Bronchial epithelial cell (primary cell): ENCODE data around the gene GALNT5. TPM values are rescaled to one million over a fixed set of nuclear protein-coding genes. Genes with fewer than 3 reads are reported as not detected.
"Not testable (repeated sequence)": the region's sequence is repeated elsewhere in the genome, so short reads cannot be mapped to it uniquely, and the experiment has no call there.

Experiments
- DNase-seq: peaks from one replicate; pipeline ENCODE4 v3.0.0-alpha.2; 2010; ENCODE audit warnings: low read depth
- FAIRE-seq: peaks from 2 replicates; lab custom pipeline; 2011; peaks lifted over from hg19 to GRCh38; lab: Jason Lieb, UNC
- H3K27me3 ChIP-seq: 2 replicates; pipeline ENCODE4 v1.5.1; 2011; ENCODE audit warnings: low read length; ENCODE audit not compliant: control insufficient read depth, insufficient read depth
- H3K36me3 ChIP-seq: 2 replicates; pipeline ENCODE4 v1.5.1; 2011; ENCODE audit warnings: low read length; ENCODE audit not compliant: control insufficient read depth, insufficient read depth
- H3K4me3 ChIP-seq: 2 replicates; pipeline ENCODE4 v1.5.1; 2011; ENCODE audit warnings: mild to moderate bottlenecking, low read depth, low read length, control low read depth
- total RNA-seq: library from RNA; depleted of rRNA; stranded (reverse); fragments of >200 nt; gene quantifications from 2 replicates; pipeline ENCODE4 v1.2.1, GENCODE V29; 2014
- TF ChIP-seq, protein P1 (sequence below): IDR thresholded peaks from 2 replicates; pipeline ENCODE4 v1.5.1; 2011; ENCODE audit warnings: mild to moderate bottlenecking, moderate library complexity, low read length, control low read depth, inconsistent platforms; ENCODE audit not compliant: insufficient read depth, severe bottlenecking

The GALNT5 gene
- total RNA-seq, 1 donor from 2014 or later = 26.1 TPM

DNA sequence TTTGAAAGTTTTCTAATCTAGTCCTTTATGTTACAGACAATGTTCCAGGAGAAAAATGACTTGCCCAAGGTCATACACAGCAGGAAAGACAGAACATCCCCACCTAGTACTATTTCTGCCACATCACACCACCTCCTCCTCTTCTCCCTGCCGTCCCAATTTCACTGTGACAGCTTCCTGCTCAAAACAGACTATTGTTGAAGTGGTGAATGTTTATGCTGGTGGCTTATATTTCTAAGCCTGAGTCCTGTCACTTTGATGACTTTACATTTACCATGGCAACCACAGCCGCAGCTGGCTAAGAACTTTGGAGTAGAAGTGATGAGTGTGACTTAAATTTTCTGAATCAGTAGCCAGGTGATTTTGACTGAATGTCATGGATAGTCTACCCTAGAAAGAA lies 10.0 kb downstream of the GALNT5 start:
- FAIRE-seq (no peak), DNase-seq (no peak)
- TF ChIP-seq, protein P1, sequence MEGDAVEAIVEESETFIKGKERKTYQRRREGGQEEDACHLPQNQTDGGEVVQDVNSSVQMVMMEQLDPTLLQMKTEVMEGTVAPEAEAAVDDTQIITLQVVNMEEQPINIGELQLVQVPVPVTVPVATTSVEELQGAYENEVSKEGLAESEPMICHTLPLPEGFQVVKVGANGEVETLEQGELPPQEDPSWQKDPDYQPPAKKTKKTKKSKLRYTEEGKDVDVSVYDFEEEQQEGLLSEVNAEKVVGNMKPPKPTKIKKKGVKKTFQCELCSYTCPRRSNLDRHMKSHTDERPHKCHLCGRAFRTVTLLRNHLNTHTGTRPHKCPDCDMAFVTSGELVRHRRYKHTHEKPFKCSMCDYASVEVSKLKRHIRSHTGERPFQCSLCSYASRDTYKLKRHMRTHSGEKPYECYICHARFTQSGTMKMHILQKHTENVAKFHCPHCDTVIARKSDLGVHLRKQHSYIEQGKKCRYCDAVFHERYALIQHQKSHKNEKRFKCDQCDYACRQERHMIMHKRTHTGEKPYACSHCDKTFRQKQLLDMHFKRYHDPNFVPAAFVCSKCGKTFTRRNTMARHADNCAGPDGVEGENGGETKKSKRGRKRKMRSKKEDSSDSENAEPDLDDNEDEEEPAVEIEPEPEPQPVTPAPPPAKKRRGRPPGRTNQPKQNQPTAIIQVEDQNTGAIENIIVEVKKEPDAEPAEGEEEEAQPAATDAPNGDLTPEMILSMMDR = no peak
- Histone ChIP-seq H3K36me3 (no peaks in the 10 kb centered on the region), H3K27me3 (no peaks in the 10 kb centered on the region), H3K4me3 (no peak overlapping the region)

DNA sequence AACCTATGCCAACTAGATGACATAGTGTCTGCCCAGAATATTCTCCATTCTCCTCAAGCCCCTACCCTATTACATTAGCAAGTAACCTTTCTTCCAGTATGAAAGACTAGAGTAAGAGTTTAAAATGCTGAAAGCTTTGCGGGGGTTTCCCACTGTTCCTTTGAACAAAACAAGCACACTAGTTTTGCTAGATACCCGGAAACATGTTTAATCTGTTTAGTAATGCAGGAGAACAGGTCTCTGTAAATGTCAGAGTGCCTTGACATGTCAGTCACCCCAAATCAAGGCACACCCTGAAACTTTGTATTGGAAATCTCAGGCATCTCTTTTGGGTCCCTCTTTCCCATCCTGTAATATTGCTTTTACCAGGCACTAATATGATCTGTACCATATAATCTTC lies 11.6 kb downstream of the GALNT5 start:
- no peak for FAIRE-seq
- DNase-seq = peak; percentile 49
- TF ChIP-seq, protein P1 = no peak
- Histone ChIP-seq H3K36me3 (no peaks in the 10 kb centered on the region), H3K27me3 (no peaks in the 10 kb centered on the region), H3K4me3 (no peak overlapping the region)

DNA sequence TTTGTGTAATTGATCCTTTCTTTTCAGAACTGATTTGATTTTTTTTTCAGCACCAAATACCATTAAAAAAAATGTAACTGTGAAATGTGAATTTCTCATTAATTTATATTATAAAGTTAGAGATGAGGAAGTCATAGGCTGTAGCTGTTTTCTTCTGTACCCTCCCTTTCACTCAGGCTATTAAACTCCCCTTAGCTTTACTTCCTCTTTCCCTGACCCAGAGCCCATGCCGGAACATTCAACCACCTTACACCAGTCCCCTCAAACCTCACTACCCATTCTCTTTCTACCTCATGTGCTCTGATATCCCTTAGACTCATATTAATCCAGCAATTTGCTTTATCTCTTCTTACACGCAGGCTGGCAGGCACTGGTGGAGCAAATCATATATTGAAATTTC lies 12.4 kb downstream of the GALNT5 start:
- TF ChIP-seq, protein P1 = no peak
- no peak for DNase-seq
- Histone ChIP-seq H3K4me3 (no peak overlapping the region), H3K36me3 (no peaks in the 10 kb centered on the region), H3K27me3 (no peaks in the 10 kb centered on the region)
- no peak for FAIRE-seq

DNA sequence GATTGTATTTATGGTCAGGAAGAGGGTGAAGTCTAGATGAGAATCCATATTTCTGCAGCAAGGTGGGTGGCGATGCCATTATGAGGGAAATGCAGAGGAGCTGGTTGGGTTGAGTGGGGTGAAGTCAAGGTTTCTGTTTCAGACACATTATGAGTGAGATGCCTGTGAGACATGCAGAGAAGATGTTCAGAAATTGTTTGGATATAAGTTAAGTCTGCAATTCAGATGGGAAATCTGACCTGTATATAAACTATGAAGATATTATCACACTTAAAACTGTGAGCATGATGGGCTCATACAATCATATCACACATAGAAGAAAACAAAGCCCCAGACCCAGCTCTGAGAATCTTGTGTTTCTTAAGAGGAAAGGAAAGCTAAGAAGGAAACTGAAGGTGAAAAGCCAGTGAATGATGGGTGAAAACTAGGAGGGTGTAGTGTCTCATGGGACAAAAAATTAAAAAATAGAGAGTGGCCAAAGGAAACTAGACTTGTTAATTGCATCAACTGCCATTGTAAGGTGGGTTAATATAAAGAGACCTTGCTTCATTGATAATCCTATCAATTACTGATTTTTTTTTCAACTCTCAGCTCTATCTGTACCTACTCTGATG lies 14.2 kb downstream of the GALNT5 start:
- H3K27me3 ChIP-seq = no peaks in the 10 kb centered on the region
- FAIRE-seq (no peak), DNase-seq (no peak)
- H3K36me3 ChIP-seq = no peaks in the 10 kb centered on the region
- TF ChIP-seq, protein P1 = no peak
- no peak overlapping the region for H3K4me3 ChIP-seq

DNA sequence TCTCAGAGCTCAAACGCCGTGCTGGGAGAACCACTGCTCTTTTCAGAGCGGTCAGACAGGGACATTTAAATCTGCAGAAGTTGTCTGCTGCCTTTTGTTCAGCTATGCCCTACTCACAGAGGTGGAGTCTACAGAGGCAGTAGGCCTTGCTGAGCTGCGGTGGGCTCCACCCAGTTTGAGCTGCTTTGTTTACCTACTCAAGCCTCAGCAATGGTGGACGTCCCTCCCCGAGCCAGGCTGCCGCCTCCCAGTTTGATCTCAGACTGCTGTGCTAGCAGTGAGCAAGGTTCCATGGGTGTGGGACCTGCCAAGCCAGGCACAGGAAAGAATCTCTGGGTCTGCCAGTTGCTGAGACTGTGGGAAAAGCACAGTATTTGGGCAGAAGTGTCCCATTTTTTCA lies 21.8 kb downstream of the GALNT5 start:
- not testable (repeated sequence) for FAIRE-seq, H3K36me3 ChIP-seq, H3K4me3 ChIP-seq, H3K27me3 ChIP-seq, DNase-seq

DNA sequence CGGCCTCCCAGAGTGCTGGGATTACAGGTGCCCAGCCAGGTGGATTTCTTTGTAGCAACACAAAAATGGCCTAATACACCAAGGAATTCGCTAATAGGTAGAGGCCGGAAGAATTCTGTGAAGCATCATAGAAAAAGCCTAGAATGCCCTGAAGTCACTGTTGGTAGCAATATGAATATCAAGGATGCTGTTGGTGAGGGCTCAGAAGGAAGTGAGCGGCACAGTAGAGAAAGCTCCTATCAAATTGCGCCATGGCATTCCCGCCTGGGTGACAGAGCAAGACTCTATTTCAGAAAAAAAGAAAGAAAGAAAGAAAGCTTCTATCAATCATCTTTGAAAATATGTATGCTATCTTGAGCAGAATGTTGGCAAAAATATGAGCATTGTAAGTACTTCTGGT lies 23.8 kb downstream of the GALNT5 start:
- DNase-seq = no peak
- no peaks in the 10 kb centered on the region for H3K36me3 ChIP-seq
- TF ChIP-seq, protein P1 = no peak
- no peak for FAIRE-seq
- no peak overlapping the region for H3K4me3 ChIP-seq
- no peaks in the 10 kb centered on the region for H3K27me3 ChIP-seq
